Muscle of back (tissue), 11 donors: ENCODE measurements around the gene CLDN20. TPM values are rescaled to one million over a fixed set of nuclear protein-coding genes. Genes with fewer than 3 reads are reported as not detected.
A peak's percentile ranks its signal among the peaks of the same experiment; 100 is the strongest.

Experiments
- DNase-seq, 3 donors: peaks; one replicate each; pipeline versions ENCODE4 v3.0.0 to v3.0.0-alpha.2; 2013
- polyA plus RNA-seq, 10 donors: library from polyadenylated mRNA; unstranded; fragments of 120-200 nt; gene quantifications; one replicate each; pipeline ENCODE4 v1.2.1, GENCODE V29; 2013; ENCODE audit not compliant: insufficient read length in 10 of 10

Gene CLDN20
- polyA plus RNA-seq, 10 donors = 0.30 to 1.4 (median 0.49) TPM

GRCh38 chr6:155244434-155244833 lies 19.4 kb upstream of the CLDN20 start:
- no peak for DNase-seq

DNA sequence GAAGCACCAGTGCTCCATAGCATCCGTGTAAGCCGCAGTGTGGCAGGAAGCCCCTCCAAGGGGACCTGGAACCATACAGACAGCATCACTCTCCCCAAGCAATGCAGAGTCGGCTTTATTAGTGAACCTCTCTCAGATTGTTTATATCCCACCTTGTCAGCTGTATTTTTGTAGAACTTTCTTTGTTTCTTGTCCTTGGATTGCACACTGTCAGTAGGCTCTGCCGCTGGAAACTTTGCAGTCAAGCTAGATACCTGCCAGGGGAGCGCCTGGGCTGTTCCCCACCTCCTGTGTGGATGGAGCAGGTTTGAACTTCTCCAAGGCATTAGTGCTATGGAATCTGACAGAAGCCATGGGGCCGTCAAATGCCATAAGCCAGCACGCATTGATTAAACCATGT lies 18.6 kb upstream of the CLDN20 start:
- DNase-seq = no peak

DNA sequence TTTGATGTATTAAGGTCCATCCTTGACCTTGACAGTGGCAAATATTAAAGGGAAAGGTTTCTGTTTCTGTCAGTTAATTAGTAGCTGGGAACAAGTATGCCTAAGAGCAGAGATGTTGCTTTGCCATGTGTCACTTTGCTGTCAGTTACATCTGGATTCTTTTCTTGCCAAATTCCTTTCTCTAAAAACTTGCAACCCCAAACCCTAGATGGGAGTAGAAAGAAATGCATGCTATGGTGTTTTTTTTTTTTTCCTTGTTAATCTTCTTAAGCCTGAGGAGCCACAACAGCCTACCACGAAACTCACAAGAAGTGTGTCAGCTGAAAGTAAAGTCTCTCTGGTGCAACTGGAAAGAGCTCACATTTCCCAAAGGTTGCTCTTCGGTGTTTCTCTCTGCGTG lies 18.0 kb upstream of the CLDN20 start:
- DNase-seq = peak in 1 of 3 donors; percentile 17

DNA sequence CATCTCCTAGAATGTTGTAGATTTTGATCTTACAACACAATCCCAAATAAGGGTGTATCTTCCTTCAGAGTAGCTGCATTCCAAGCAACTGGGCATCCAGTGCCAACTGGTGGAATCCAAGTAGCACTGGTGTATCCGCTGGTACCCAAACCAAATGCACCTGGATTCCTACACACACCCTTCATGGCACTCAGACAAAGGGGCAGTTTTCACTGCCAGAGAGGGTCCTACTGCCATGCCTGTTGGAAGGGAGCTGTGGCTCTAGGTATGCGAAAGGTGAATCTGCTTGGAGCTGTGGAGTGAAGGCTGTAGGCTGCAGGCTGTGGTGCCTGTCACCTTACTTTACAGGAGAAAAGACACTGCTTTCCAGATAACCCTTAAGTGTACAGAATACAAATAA lies 17.0 kb upstream of the CLDN20 start:
- no peak for DNase-seq

DNA sequence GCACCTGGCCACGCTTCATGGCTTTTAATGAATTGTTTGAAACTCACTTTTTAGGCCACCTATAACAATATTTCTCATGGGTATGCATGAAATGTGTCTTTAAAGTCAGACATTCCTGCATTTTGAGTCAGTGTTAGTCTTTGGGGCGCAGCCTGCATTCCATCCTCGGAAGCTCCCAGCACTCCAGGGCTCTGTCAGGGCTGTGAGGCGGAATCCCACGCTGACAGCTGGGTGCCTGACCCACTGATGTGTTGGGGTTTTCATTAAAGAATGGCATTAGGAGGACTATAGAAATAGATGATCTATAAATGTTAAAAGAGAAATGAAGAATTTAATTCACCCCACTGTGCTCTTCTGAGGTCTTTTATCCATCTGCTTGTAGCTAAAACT lies 16.2 kb upstream of the CLDN20 start:
- peak in 1 of 3 donors; percentile 60 for DNase-seq

GRCh38 chr6:155248008-155249001 lies 15.5 kb upstream of the CLDN20 start:
- DNase-seq = peak; percentile 43 to 65 (median 48)

DNA sequence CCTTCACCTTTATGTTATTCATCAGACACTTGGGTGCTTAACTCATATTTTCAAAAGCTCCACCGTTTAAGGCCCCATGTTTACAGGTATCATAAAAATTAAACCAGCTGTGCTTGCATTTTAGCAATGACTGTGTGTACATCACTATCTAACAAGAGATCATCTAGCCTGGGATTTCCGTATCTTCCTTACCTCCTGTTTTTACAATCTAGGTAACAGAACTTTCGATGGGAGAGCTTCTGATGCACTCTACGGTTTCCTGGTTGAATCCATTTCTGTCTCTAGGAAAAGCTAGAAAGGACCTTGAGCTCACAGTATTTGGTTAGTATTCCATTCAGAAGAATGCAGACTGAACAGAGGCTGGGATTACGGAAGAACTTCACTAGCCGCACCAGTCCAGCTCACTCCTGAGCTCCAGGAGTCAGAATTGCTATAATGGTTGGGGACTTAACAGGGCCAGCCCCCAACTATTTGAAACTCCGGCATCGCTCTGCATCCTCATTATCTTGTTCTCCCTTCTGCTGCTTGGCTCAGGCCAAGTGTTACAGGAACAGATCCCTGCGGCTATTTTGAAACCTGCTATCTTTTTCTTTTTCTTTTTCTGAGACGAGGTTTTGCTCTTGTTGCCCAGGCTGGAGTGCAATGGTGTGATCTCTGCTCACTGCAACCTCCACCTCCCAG lies 13.0 kb upstream of the CLDN20 start:
- DNase-seq = no peak

GRCh38 chr6:155252581-155252980 lies 11.2 kb upstream of the CLDN20 start:
- DNase-seq = no peak

DNA sequence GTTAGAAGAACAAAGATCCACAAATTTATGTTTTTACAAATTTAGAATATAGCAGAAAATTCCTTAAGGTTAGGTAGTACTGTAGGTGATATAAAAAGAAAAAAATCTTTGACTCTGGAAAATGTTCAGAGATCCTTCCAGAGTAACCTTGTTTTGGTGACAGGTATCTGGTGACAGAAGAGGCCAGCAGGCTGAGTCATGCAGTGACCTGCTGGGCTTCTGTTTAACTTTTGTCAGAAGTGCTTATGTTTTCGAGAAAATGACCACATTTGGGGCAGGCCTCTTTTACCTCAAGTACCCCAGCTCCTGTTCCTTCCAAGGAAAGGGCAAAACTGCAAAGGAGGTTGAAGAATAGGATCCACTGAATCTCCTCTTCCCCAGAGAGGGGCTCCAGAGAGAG lies 10.5 kb upstream of the CLDN20 start:
- DNase-seq = no peak

- no peak for DNase-seq
Measured at GRCh38 chr6:155254139-155254538, 9.7 kb upstream of the CLDN20 start.

DNA sequence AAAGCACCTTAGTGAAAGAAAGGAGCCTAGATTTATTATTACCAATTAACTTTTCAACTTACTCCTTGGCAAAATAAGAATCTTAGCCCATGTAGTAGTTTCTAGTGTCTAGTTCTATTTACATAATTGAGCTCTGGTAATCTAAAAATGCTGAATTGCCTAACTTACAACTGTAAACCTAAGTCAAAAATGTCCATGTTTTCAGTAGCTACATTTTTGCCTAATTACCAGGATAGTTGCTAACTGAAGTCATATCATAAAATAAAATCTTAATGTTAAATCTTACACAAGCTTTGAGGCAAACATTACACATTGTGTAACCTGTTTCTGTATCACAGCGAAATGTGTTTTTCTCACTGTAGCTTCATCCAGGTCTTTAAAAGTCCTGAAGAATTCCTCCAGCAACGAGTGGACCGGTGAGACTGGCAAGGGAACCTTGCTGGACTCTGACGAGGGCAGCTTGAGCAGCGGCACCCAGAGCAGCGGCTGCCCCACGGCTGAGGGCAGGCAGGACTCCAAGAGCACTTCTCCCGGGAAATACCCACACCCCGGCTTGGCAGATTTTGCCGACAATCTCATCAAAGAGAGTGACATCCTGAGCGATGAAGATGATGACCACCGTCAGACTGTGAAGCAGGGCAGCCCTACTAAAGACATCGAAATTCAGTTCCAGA lies 7.6 kb upstream of the CLDN20 start:
- no peak for DNase-seq

- DNase-seq = no peak
Measured at GRCh38 chr6:155257796-155258195, 6.0 kb upstream of the CLDN20 start.

- DNase-seq = no peak
Measured at GRCh38 chr6:155259204-155259603, 4.6 kb upstream of the CLDN20 start.

- DNase-seq = no peak
Measured at GRCh38 chr6:155259897-155260296, 3.9 kb upstream of the CLDN20 start.

GRCh38 chr6:155260686-155261085 lies 3.1 kb upstream of the CLDN20 start:
- DNase-seq = no peak

- DNase-seq = no peak
Measured at GRCh38 chr6:155261111-155261900, 2.5 kb upstream of the CLDN20 start.

DNA sequence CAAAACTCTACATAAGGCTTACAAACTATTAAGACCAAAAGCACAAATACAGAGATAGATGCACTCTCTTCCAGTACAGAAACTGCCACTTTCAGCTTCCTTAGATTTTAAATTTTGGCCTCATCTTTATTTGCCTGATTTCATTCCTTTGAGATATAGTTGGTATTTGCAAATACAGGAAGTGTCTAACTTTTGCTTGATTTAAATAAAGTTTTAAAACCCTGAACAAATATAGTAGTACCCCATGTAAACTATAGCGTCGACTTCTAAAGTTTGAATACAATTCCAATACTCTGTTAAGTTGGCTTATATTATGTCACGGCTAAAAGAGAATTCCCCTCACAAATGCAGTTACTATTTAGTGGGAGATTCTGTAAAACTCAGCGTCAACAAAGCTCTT lies 1.2 kb upstream of the CLDN20 start:
- no peak for DNase-seq

GRCh38 chr6:155264693-155265320 lies 994 bp downstream of the CLDN20 start:
- DNase-seq = peak in 1 of 3 donors; percentile 30

- no peak for DNase-seq
Measured at GRCh38 chr6:155265843-155266535, 2.2 kb downstream of the CLDN20 start.

GRCh38 chr6:155267411-155267810 lies 3.6 kb downstream of the CLDN20 start:
- no peak for DNase-seq
